ENCODE measurements around the gene ANKRD13C.

The ANKRD13C gene

DNA sequence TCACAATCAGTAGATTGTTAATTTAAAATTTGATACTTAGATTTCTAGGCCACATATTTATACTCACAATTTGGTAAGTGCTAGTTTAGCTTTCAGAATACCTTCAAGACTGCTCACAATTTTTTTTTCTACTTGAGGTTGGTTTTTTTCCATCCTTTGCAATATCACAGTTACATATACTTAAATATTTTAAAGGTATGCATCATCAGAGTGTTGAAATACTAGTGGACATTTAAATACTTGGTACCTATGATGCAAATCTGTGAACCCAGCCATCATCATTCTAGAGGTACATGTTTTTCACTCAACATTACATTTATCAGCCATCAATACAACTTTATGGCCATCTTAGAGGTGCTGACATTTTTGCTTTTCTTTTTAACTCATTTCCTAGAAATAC is 143.0 kb downstream of the ANKRD13C start:
- no peak for DNase-seq

GRCh38 chr1:70210820-70211219 is 143.7 kb downstream of the ANKRD13C start:
- no peak for DNase-seq
